NOMO-1 treated with dmso at 0.1 percent for 144 hours (cell line): Measurements from ENCODE around the gene MCM6.
"Not testable (repeated sequence)": the region's sequence is repeated elsewhere in the genome, so short reads cannot be mapped to it uniquely, and the experiment has no call there.

Experiments used
- DNase-seq: peaks from one replicate; lab custom pipeline; 2025; ENCODE audit not compliant: unreplicated experiment; lab: John Stamatoyannopoulos, UW

The MCM6 gene

DNA sequence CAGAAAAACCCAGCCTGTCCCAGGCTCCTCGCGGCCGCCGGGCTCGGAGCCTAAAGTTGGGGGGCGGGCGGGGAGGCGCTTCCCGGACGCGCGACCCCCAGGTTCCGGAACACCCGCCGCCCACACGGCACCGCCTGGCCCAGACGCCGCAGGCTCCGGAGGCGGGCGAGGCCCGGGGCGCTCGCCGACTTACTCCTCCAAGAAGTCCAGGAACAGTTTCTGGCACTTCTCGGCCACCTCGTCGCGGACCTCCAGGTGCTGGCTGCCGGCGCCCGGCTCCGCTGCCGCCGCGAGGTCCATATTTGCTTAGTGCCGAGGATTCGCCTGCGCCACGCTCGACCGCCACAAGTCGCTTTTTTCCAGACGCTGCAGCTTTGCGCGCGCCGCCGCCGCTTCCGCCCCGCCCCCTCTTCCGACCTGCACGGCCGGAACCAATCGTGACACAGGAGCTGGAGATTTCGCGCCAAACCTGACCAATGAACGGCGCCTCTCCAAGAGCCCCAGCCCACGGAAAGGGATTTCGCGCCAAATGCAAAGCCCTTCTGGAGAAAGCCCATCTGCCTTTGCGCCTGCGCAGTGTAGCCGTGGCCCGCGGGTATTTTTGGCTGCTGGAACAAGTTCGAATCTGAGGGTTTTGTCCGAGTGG lies at the start of gene MCM6:
TSS of gene MCM6 (minus strand) at position 378 of the 646 bp plus-strand sequence. CDS start at position 300, 78 bp downstream.
- peak; percentile 96 for DNase-seq

DNA sequence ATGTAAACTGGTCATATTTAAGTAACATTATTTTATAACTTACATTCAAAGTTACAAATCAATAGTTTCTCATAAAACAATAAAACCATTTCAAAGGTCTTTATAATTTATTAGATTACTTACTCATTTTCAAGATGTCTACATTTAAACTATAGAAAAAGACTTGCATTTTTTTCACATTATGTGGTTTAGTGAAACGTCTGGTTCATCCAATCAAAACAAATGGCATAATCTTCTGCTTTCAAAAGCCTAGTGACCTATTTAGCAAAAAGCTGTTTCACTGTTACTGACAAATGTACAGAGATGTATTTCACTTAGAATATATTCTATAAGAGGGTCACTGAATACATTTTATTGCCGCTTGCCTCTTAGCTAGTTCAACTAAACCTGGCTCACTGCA lies 49.3 kb upstream of the MCM6 start:
- no peak for DNase-seq

DNA sequence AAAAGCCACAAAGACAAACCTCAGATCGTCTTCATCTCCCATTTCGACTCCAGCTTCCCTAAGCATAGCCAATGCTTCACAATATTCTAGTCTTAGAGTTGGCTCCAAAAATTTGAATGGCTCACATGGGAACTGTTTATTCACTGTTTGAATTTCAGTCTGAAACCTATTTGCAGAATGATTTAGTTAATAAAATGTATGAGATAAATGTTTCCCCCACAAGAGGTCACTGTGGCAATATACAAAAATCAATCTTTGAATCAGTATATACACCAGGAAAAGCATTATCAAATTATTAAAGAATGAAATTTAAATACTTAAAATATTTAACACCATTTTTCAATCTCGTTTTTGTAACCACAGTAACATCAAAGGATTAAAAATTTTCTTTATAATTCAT lies 40.0 kb upstream of the MCM6 start:
- peak; percentile 4 for DNase-seq

DNA sequence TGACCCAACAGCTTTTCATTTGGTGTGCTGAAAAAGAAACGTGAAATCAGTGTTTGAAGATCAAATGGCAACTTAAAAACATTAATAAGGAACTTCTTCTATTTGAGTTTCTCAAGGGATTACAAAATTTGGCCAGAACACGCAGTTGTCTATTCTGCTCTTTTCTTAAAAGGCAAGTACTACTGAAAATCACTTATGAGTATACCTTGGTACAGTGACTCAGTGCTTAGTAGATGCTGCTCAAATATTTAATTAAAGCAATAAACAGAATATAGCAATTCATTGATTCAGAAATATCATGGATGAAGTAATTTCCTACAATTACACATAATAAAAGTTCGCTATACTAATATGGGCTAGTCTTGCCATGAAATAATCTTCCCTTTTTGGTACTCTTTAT lies 38.2 kb upstream of the MCM6 start:
- no peak for DNase-seq

DNA sequence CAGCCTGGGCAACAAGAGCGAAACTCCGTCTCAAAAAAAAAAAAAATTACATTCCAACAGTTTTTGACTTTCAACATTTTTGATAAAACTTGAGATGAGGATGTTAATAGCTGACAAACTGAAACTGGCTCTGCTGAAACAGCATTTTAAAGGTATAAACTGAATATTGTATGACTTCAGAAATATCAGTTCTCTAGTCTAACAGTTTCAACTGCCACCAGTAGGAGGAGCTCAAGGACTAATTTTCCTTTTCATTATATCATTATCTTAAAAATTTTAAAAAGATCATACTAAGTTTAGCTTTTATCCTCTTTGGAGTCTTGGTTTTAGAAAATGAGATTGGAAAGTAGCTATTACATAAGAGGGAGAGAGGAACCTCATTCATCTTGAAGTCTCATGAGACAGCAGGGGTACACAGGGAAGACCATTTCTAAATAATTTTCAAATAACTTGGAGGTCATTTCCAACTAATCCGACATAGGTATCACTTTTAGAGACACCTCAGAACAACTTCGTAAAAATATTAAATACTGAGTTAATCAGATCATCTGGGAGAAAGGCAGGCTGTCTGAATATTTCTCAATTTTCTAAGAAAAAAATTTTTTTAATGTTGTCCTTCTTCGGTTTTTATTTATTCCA lies 37.6 kb upstream of the MCM6 start:
- DNase-seq, result peak; percentile 32

DNA sequence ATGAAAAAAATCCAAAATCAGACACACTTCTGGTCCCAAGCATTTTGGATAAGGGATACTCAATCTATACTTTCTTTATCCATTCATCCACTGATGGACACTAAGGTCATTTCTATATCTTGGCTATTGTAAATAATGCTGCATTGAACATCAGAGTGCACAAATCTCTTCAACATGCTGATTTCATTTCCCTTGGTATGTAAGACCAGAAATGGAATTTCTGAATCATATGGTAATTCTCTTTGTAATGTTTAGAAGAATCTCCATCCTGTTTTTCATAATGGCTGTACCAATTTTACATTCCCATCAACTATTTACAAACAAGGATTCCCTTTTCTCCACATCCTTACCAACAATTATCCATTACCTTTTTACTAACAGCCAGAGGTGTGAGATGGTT lies 33.7 kb upstream of the MCM6 start:
- DNase-seq, result no peak

DNA sequence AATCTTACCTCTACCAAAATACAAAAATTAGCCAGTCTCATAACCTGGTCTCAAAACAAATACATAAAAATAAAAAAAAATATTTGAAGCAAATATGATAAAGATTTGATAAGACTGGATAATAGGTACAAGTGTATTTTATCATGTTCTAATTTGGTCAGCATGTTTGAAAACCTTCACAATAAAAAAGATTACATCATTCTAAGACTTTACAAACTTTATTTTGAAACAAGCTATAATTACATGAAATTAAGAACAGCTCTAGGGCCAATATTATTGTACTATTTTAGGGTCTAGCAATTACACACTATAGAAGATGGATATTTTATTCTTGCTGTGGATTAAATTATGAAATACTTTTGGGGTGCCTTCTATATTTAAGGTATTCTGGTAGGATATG lies 29.4 kb upstream of the MCM6 start:
- no peak for DNase-seq

DNA sequence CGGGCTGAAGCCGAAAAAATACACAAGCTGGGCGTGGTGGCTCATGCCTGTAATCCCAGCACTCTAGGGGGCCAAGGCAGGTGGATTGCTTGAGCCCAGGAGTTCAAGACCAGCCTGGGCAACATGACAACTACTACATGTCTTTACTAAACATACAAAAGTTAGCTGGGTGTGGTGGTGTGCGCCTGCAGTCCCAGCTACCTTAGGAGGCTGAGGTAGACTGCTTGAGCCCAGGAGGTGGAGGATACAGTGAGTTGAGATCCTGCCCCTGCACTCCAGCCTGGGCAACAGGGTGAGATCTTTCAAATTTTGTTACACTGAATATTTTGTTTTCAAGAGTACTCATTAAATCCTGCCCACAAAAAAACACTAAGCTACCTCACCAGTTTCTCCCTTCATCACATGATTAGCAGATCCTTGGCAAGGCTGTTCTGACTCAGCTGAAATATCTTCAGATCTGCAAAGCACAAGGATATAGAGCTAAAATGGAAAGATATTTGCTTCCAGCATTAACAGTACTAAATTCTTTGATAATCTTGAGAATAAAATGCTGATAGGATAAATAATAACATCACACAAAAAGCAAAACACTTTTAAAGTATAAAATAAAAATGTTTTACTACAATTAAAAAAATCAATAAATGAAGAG lies 28.2 kb upstream of the MCM6 start:
- DNase-seq, result no peak

DNA sequence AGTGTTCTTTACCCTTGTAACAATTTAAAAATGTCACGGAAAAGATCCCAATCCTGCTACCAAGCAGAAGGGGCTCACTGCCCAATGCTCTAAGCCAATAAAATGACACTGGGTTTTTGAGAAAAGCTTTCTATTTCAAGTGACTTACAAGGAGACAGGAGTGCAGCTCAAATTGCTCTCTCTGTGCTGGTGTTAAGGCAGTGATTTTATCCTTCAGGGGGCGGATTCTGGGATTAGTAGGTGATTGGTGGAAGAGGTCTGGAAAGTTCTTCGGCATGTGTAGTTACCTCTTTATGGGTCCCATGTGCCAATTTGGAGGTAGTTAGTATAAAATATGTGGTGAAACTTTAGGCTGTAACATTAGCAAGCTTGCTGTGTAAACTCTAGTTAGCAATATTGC lies 27.4 kb upstream of the MCM6 start:
- DNase-seq, result no peak

DNA sequence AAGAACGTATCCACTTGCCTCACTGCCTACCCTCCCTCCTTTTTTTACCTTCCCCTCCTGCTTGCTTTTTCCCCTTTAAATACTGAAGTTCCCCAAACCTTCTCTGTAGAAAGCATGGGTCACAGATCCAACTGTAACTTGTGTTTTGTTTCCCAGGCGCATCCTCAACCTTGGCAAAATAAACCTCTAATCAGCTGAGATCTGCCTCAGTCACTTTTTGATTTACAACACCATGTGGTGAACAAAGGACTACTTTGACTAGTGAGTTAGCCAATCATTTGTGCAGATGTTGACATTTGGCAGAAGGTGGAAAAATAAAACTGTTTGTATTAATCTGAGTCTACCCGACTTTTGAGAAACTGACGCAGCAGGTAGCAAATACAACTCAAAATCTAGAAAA lies 23.3 kb upstream of the MCM6 start:
- no peak for DNase-seq

DNA sequence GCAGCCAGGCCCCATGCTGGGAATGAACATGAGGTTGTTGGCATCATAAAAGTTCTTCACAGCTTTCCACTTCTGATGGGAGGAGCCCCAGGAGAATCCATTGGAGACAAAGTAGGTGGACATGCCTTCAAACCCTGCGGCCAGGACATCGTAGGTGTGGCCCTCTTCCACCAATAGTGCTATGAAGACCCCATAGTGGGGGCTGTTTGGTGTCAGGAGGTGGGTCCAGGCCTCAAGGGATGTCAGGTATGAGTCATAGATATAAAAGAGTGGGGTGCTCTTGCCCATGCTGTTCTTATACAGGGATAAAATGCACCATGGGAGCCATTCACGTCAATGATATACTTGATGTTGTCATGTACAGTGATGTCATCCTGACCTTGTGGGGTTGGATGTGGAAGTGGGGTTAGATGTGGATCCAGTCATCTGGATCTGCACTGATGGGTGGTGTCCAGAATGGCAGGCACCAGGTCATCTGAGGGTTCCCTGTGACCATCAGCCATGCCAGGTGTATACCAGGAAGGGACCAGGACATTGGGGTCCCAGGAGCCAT lies 22.1 kb upstream of the MCM6 start:
- DNase-seq, result no peak

DNA sequence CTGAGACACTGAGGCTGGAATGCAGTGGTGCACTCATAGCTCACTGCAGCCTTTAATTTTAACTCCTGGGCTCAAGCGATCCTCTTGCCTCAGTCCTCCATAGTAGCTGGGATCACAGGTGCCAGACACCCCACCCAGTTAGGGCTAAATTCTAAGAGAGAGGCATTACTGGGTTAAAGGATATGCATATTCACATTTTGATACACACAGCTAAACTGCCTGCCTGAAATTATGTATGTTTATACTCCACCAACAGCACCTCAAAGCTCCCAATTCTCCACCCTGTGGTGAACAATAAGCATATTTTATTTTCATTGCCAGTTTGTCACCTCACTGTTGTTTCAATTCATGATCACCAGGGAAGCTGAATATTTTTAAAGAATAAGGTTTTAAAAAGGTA lies 18.7 kb upstream of the MCM6 start:
- no peak for DNase-seq

DNA sequence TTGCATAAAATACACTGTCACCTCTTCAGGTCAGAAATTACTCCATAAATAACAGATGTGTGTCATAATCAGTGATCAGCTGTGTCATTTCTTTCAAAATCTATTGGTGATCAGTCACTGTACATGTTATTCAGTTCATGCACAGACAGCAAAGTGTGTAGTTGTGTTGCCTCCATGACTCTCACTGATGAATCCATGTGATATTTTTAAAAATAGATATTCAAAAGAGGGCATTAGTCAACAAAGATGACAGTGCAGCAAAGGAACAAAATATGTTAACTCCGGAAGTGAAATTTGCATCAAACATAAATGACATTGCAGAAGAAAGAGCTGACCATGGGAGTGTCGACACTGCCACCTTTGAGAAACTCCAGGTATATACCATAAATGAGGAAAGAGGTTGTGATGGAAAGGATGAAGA lies 17.1 kb upstream of the MCM6 start:
- DNase-seq, result peak; percentile 18

DNA sequence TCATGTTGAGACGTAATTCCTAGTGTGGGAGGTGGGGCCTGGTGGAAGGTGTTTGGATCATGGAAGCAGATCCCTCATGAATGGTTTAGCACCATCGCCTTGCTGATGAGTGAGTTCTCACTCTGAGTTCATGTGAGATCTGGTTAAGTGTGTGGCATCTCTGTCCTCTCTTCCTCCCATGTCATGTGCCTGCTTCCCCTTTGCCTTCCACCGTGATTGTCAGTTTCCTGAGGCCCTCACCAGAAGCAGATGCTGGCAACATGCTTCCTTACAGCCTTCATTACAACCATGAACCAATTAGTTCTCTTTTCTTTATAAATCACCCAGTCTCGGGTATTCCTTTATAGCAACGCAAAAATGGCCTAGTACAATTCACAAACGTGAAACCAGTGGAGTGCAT lies 14.6 kb upstream of the MCM6 start:
- DNase-seq, result peak; percentile 70

DNA sequence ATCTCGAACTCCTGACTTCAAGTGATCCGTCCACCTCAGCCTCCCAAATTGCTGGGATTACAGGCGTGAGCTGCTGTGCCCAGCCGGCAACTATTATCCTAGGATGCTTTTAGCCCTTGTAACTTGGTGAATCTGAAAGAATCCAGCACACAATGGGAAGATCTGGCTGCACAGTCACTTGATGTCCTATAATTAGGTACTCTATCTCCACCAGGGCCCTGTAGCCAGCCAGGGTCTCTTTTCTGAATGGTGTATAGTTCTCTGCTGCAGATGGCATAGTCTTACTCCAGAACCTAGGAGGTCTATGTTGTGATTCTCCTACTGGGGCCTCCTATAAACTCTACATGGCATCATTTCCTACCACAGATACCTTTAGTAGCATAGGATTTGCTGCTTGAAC lies 13.9 kb upstream of the MCM6 start:
- DNase-seq, result no peak

DNA sequence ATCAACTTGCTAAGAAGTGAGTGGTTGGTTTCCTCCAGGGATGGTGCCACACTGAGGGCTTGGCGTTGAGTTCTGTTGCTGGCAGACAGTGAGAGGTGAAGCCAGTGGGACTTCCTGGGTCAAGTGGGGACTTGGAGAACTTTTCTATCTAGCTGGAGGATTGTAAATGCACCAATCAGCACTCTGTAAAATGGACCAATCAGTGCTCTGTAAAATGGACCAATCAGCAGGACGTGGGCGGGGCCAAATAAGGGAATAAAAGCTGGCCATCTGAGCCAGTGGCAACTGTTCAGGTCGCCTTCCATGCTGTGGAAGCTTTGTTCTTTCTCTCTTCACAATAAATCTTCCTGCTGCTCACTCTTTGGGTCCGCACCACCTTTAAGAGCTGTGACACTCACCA lies 12.3 kb upstream of the MCM6 start:
- DNase-seq, result not testable (repeated sequence)

DNA sequence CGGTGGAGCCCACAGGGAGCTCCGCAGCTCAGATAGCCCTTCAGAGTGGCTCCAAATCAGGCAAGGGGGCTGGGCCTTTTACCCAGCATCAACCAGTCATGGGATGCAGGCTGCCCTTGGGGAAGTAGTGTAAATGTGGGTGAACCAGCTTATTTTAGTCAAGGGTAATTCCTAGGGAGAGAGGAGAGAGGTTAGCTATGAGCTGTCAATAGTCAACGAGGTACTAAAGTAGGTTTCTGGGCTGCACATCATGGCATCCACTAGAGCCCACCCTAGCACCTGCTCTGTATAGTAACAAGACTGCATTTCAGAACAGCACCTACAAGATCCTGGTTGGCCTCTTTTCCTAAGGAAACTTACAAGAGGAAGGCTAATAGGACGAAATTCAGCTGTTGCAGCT lies 9.5 kb upstream of the MCM6 start:
- DNase-seq, result no peak

DNA sequence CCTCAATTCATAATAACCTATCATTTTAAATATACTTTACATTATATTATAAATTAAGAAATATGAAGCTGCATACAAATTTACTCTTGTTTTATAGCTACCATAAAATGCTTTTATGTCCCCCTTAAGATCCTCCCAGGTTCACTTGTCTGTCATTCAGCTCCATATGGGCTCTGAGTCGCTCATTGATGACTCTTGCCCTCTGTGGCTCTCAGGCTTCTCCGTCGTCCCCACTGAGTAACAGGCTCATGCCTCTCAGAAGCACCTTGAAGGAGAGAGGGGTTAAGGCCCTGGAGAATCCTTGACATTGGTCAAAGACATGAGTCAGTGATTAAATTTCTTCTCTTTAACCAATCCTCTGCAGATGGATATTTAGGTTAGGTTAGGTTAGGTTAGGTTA lies 6.2 kb upstream of the MCM6 start:
- DNase-seq, result no peak

DNA sequence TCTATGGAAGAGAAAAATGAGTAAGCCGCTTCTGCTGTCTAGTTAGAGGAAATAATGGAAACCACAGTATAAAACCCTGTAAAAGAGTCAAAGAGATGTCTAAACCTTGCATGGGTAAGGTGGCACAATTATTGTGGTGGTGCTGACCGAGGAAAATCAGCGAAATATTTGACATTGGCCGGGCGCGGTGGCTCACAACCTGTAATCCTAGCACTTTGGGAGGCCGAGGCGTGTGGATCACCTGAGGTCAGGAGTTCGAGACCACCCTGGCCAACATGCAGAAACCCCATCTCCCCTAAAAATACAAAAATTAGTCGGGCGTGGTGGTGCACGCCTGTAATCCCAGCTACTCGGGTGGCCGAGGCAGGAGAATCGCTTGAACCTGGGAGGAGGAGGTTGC lies 527 bp upstream of the MCM6 start:
- not testable (repeated sequence) for DNase-seq

DNA sequence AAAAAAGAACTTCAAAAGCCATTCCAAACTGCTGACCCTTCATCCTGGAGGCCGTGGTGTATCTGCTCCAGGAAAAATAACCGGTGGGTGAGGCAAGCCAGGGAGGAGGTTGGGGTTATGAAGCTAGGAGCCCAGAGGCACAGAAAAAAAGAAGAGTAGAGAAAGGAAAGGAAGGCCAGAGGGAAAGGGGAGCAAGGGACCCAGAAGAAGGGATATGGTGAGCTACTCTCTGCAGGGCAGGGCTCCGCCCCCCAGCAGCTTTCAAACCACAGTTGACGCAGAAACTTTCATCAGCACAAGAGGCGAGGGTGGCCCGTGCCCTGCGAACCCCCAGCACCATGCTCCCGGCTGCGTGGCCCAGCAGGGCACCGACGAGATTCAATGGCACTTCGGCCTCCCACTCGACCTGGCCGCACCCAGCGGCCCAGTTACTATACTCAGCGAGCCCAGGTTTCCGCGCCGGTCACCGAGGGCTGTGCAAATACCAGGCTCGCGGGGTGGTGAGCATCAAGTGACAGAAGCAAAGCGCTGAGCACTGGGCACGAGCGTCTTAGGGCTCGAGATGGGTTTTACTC lies 665 bp downstream of the MCM6 start:
- DNase-seq, result peak; percentile 21

DNA sequence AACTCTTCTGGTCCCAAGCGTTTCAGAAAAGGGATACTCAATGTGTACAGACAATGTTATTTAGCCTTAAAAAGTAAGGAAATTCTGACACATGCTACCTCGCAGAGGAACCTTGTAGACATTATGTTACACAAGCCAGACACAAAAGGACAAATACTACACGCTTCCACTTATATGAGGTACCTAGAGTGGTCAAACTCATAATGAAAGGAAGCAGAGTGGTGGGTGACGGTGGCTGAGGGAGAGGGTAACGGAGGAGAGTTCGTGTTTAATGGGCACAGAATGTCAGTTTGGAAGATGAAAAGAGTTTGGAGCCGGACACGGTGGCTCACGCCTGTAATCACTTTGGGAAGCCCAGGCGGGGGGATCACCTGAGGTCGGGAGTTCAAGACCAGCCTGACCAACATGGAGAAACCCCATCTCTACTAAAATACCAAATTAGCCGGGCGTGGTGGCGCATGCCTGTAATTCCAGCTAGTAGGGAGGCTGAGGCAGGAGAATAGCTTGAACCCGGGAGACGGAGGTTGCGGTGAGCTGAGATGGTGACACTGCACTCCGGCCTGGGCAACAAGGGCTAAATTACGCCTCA lies 1.4 kb downstream of the MCM6 start:
- DNase-seq, result no peak

DNA sequence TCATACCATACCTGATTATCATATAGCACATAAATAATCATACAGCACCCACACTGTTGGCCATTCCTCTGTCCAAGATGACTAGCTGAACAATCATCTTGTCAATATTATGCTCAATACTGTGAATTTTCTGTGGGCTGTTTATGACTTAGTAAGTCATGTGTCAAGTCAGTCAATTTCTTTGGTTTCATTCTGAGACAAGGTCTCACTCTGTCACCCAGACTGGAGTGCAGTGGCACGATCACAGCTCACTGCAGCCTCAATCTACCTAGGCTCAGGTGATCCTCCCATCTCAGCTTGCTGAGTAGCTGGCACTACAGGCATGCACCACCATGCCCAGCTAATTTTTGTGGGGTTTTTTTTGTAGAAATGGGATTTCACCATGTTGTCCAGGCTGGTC lies 5.7 kb downstream of the MCM6 start:
- no peak for DNase-seq
